WTC11 (cell line): ENCODE data around the gene ENPP7. TPM values are rescaled to one million over a fixed set of nuclear protein-coding genes. Genes with fewer than 3 reads are reported as not detected.

Source experiments
- ATAC-seq: fragments of 200-7000 bp; cut with Tn5 transposase; 2 replicates; pipeline ENCODE4 v1.10.0; 2021; ENCODE audit warnings: mild to moderate bottlenecking, moderate library complexity
- CTCF ChIA-PET: fragments of 300-600 bp; sonication (Branson Sonifier 250); formaldehyde crosslinking; loops from one replicate; lab custom pipeline; 2021; ENCODE audit warnings: antibody characterized with exemption; lab: Charles Lee
- POLR2A ChIA-PET: fragments of 350-600 bp; sonication (Branson Sonifier 250); formaldehyde crosslinking; loops from one replicate; lab custom pipeline; 2021; ENCODE audit warnings: antibody characterized with exemption; lab: Charles Lee
- DNase-seq: peaks from one replicate; pipeline ENCODE4 v3.0.0; 2021; ENCODE audit warnings: low spot score
- H3K27ac Mint-ChIP-seq: 2 replicates; pipeline ENCODE4 v1.8.0; 2021; ENCODE audit warnings: mixed read lengths
- H3K27me3 Mint-ChIP-seq: 2 replicates; pipeline ENCODE4 v1.8.0; 2021; ENCODE audit warnings: low read depth, mild to moderate bottlenecking, moderate library complexity, mixed read lengths
- H3K36me3 Mint-ChIP-seq: 2 replicates; pipeline ENCODE4 v1.8.0; 2021; ENCODE audit warnings: mixed read lengths
- H3K4me1 Mint-ChIP-seq: 2 replicates; pipeline ENCODE4 v1.8.0; 2022; ENCODE audit warnings: mixed read lengths
- H3K4me3 Mint-ChIP-seq: 2 replicates; pipeline ENCODE4 v1.8.0; 2021; ENCODE audit warnings: mild to moderate bottlenecking, moderate library complexity, mixed read lengths
- H3K9me3 Mint-ChIP-seq: 2 replicates; pipeline ENCODE4 v1.8.0; 2021; ENCODE audit warnings: mixed read lengths
- ATF3 ChIP-seq: sonication (generic); formaldehyde crosslinking; conservative IDR thresholded peaks from 2 replicates; pipeline ENCODE4 v1.8.1; 2022; ENCODE audit warnings: mild to moderate bottlenecking, missing genetic modification reagents
- ATF6 ChIP-seq: sonication (generic); formaldehyde crosslinking; IDR thresholded peaks from 2 replicates; pipeline ENCODE4 v1.8.1; 2023; ENCODE audit warnings: mild to moderate bottlenecking, missing genetic modification reagents
- CREM ChIP-seq: sonication (generic); formaldehyde crosslinking; IDR thresholded peaks from 2 replicates; pipeline ENCODE4 v1.8.1; 2022; ENCODE audit warnings: mild to moderate bottlenecking, missing genetic modification reagents, moderate library complexity
- E2F5 ChIP-seq: sonication (generic); formaldehyde crosslinking; IDR thresholded peaks from 2 replicates; pipeline ENCODE4 v1.8.1; 2022; ENCODE audit warnings: mild to moderate bottlenecking, moderate library complexity, missing genetic modification reagents
- ERG ChIP-seq: fragments of 250-450 bp; sonication (Bioruptor Pico); IDR thresholded peaks from 2 replicates; pipeline ENCODE4 v1.8.0; 2021; ENCODE audit warnings: mild to moderate bottlenecking
- ESRRA ChIP-seq: sonication (generic); formaldehyde crosslinking; IDR thresholded peaks from 2 replicates; pipeline ENCODE4 v1.8.1; 2022; ENCODE audit warnings: mild to moderate bottlenecking, missing genetic modification reagents, borderline replicate concordance
- JAZF1 ChIP-seq: fragments of 250-450 bp; sonication (Bioruptor Pico); IDR thresholded peaks from 2 replicates; pipeline ENCODE4 v1.9.0; 2021; ENCODE audit warnings: moderate library complexity, mild to moderate bottlenecking, inconsistent platforms
- KAT7 ChIP-seq: sonication (generic); formaldehyde crosslinking; IDR thresholded peaks from 2 replicates; pipeline ENCODE4 v1.8.1; 2023; ENCODE audit warnings: missing genetic modification reagents, mild to moderate bottlenecking, borderline replicate concordance
- NR2C2 ChIP-seq: sonication (generic); formaldehyde crosslinking; IDR thresholded peaks from 2 replicates; pipeline ENCODE4 v1.8.0; 2022; ENCODE audit warnings: mild to moderate bottlenecking, missing genetic modification reagents
- NR3C1 ChIP-seq: sonication (generic); formaldehyde crosslinking; conservative IDR thresholded peaks from 2 replicates; pipeline ENCODE4 v1.8.1; 2023; ENCODE audit warnings: low read depth, mild to moderate bottlenecking, missing genetic modification reagents
- PREB ChIP-seq: sonication (generic); formaldehyde crosslinking; IDR thresholded peaks from 2 replicates; pipeline ENCODE4 v1.8.1; 2022; ENCODE audit warnings: mild to moderate bottlenecking, missing genetic modification reagents, moderate library complexity, borderline replicate concordance
- SMAD3 ChIP-seq: sonication (generic); formaldehyde crosslinking; IDR thresholded peaks from 2 replicates; pipeline ENCODE4 v1.8.0; 2022; ENCODE audit warnings: missing genetic modification reagents, mild to moderate bottlenecking, borderline replicate concordance
- TEAD1 ChIP-seq: sonication (generic); formaldehyde crosslinking; IDR thresholded peaks from 2 replicates; pipeline ENCODE4 v1.8.0; 2022; ENCODE audit warnings: mild to moderate bottlenecking, missing genetic modification reagents
- ZMAT4 ChIP-seq: fragments of 250-450 bp; sonication (Bioruptor Pico); IDR thresholded peaks from 2 replicates; pipeline ENCODE4 v1.9.0; 2021; ENCODE audit warnings: mild to moderate bottlenecking
- ZNF396 ChIP-seq: fragments of 250-450 bp; sonication (Bioruptor Pico); IDR thresholded peaks from 2 replicates; pipeline ENCODE4 v1.8.0; 2021; ENCODE audit warnings: mild to moderate bottlenecking, moderate library complexity, borderline replicate concordance
- ZNF423 ChIP-seq: fragments of 250-450 bp; sonication (Bioruptor Pico); IDR thresholded peaks from 2 replicates; pipeline ENCODE4 v2.1.2; 2022; ENCODE audit warnings: mild to moderate bottlenecking, moderate library complexity
- ZNF532 ChIP-seq: fragments of 250-450 bp; sonication (Bioruptor Pico); IDR thresholded peaks from 2 replicates; pipeline ENCODE4 v1.9.0; 2021; ENCODE audit warnings: mild to moderate bottlenecking, borderline replicate concordance
- total RNA-seq: library from RNA; stranded (reverse); gene quantifications from 3 replicates; pipeline ENCODE4 v1.2.3, GENCODE V29; 2021

Gene ENPP7
- total RNA-seq, 1 experiment from 2014 or later: not detected

- TF ChIP-seq ATF6: no peak
These were observed 20.2 kb downstream of the ENPP7 start (continued) for GRCh38 chr17:79750650-79751545.

GRCh38 chr17:79752175-79752574 is 21.4 kb downstream of the ENPP7 start:
- POLR2A ChIA-PET: no interaction called here
- no peak for ATAC-seq
- H3K9me3 Mint-ChIP-seq: no peaks in the 10 kb centered on the region
- no peak overlapping the region for H3K27ac Mint-ChIP-seq
- CTCF ChIA-PET: interaction anchor here (0.9 to 2.8 kb wide), 4 partner anchors 11 to 35 kb away, joined by 3 to 16 read pairs (median 4); no protein-coding TSS in a partner anchor
- TF ChIP-seq ZNF423 (CRISPR knock-in tag) (no peak), ERG (no peak), CREM (CRISPR knock-in tag) (no peak), ATF6 (no peak), PREB (CRISPR knock-in tag) (no peak), E2F5 (CRISPR knock-in tag) (no peak), ATF3 (no peak), ZMAT4 (CRISPR knock-in tag) (no peak), TEAD1 (CRISPR knock-in tag) (no peak), NR2C2 (CRISPR knock-in tag) (no peak), ZNF396 (CRISPR knock-in tag) (no peak), JAZF1 (CRISPR knock-in tag) (no peak), SMAD3 (no peak), ZNF532 (no peak), ESRRA (CRISPR knock-in tag) (no peak), NR3C1 (no peak), KAT7 (CRISPR knock-in tag) (no peak)
- TF ChIP-seq, all 79 proteins: peak for 0
- no peak overlapping the region for H3K4me3 Mint-ChIP-seq
- peaks cover 52% of the 10 kb centered on the region for H3K27me3 Mint-ChIP-seq
- H3K4me1 Mint-ChIP-seq: peaks cover 5% of the 10 kb centered on the region
- no peak for DNase-seq
- no peaks in the 10 kb centered on the region for H3K36me3 Mint-ChIP-seq
